HG02678 (cell line): ENCODE data around the gene RAB20.
"Not testable (repeated sequence)": the region's sequence is repeated elsewhere in the genome, so short reads cannot be mapped to it uniquely, and the experiment has no call there.

Source experiments
- ATAC-seq: cut with Tn5 transposase; IDR thresholded peaks from one replicate; pipeline ENCODE4 v1.9.1; 2021; ENCODE audit warnings: mild to moderate bottlenecking, moderate library complexity; ENCODE audit not compliant: unreplicated experiment

RAB20 gene

GRCh38 chr13:110512198-110512740 is 49.3 kb downstream of the RAB20 start:
- no peak for ATAC-seq

- ATAC-seq, result no peak
Observed at GRCh38 chr13:110511509-110512181, 49.9 kb downstream of the RAB20 start.

- no peak for ATAC-seq
Observed at GRCh38 chr13:110509971-110510786, 51.3 kb downstream of the RAB20 start.

GRCh38 chr13:110509478-110509926 is 52.0 kb downstream of the RAB20 start:
- ATAC-seq, result no peak

DNA sequence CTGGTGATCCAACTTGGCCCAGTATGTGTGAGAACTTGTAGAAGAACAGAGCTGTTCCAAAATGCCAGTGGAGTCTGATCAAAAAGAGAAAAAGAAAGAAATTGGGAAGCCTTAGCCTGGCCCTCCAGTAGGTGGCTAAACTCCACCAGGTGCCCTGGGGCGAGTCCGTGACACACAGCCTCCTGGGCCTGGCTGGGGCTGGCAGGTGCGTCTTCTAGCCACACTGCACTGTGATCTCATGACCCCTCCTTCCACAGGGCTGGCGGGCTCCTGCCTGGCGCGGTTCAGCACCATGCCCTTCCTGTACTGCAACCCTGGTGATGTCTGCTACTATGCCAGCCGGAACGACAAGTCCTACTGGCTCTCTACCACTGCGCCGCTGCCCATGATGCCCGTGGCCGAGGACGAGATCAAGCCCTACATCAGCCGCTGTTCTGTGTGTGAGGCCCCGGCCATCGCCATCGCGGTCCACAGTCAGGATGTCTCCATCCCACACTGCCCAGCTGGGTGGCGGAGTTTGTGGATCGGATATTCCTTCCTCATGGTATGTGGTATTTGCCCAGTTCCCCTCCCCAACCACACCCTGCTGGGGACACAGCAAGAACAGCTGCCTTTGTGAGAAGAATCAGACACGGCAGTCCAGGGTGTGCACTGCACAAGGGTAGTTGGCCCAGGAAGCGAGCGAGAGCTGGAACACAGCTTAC is 53.7 kb downstream of the RAB20 start:
- no peak for ATAC-seq

- ATAC-seq, result no peak
Observed at GRCh38 chr13:110506859-110507566, 54.5 kb downstream of the RAB20 start.

- ATAC-seq, result no peak
Observed at GRCh38 chr13:110506396-110506795, 55.1 kb downstream of the RAB20 start.

DNA sequence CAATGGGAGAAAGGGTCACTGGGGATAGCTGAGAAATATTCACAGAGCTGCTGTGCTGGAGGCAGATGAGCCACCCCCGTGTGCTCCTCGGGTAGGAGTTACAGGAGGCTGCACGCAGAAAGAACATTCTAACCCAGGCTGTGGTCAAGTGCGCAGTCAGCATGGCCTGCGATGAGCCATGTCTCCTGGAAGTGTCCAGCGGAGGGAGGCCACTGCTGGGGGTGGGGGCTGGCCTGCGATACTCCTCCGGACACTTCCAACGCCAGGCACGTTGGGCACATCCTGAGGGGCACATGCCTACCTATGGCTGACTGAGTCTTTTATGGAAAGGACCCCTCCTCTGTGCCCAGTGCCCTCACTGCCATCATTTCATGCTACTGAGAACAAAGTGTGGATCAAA is 55.9 kb downstream of the RAB20 start:
- ATAC-seq, result no peak

DNA sequence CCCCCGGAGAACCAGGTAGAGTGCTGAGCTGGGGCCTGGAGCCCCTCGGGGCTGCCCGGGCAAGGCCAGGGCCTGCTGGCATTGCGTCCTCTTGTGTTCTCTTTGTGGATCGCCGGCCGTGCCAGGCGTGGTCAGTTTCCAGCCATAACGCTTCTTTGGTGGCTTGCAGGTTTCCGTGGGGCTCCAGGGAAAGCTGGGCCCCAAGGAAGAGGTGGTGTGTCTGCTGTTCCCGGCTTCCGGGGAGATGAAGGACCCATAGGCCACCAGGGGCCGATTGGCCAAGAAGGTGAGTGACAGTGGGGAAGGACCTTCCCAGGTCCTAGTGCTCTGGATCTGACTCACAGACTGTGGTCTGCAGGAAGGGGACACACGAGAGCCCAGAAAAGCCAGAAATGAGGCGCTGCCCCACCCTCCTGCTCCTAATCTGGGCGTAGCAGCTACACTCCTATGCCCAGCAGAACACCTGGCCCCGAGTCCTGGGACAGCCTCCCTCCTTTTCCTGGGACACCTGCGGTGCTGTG is 57.5 kb downstream of the RAB20 start:
- ATAC-seq, result no peak

DNA sequence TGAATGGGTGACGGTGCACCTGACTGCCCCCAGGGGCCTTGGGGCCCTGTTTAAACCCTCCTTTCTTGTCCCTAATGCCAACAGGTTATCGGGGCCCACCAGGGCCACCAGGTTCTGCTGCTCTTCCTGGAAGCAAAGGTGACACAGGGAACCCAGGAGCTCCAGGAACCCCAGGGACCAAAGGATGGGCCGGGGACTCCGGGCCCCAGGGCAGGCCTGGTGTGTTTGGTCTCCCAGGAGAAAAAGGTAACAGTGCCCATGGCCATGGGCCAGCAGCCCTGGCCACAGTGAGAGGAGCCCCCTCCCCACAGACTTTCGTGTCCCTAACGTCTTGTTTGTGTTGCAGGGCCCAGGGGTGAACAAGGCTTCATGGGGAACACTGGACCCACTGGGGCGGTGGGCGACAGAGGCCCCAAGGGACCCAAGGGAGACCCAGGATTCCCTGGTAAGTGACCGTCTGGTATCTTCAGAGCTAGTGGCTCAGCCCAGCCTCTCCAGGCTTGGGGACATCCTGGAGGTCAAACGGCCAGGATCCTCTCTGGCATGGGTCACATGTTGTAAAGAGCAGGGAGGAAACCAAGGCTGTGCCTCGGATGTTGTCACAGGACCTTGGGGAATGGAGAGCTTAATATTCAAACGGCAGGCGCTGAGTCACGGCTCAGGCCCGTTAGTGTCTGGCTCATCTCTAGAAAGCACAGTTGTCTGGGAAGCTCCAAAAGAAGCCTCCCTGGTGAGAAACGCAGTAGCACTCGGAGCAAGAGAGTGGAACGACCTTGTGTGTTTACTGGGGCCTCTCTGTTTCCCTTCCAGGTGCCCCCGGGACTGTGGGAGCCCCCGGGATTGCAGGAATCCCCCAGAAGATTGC is 58.3 kb downstream of the RAB20 start:
- no peak for ATAC-seq

- ATAC-seq, result no peak
Observed at GRCh38 chr13:110501188-110501587, 60.3 kb downstream of the RAB20 start.

DNA sequence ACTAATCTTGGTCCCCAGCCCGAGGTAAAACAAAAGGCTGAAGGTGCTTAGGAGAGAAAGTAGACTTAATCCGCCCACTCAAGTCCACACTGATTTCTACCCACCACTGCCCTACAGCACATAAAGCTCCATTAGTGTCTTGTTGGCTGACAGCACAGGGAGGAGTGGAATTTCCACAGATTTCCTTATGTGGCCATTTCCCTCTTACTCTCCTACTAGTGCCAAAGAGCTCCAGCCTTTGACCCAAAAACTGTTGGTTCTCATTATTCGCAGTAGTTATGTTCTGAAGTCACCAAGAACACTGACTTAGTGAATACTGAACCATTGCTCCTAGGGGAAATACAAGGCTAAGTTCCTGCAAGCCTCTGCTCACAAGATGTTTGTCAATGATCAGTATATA is 61.2 kb downstream of the RAB20 start:
- ATAC-seq, result no peak

DNA sequence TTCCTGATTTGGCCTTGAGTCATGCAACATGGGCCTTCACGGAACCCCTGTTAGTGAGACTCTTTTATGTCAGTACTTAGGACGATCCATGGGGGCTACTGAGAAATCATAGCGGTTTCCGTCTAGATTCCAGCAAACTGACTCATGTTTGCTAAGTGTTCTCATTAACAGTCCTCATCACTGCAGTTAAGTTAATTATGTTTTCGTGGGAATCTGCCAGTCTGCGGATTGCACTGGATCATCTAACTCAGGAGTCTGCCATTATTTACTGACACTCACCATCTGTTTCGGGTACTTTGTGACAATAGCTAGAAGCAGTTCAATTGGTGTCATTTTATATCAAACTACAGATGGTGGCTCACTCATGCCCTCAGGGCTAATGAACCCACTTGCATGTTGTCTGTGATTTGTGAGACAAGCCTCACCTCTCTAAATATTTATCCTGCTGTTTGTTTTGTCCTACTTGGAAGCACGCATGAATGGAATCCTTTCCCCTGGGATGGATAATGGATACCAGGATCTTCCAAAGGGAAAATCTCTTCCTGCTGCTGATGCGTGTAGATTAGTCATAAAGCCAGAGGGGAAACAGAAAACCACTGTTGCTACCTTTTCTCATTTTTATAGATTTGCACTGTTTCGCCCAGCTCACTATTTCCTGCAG is 61.8 kb downstream of the RAB20 start:
- no peak for ATAC-seq

- ATAC-seq, result no peak
Observed at GRCh38 chr13:110498765-110499164, 62.8 kb downstream of the RAB20 start.

- ATAC-seq, result no peak
Observed at GRCh38 chr13:110498327-110498726, 63.2 kb downstream of the RAB20 start.

- not testable (repeated sequence) for ATAC-seq
Observed at GRCh38 chr13:110497896-110498295, 63.6 kb downstream of the RAB20 start.

- ATAC-seq, result no peak
Observed at GRCh38 chr13:110497003-110497402, 64.5 kb downstream of the RAB20 start.

GRCh38 chr13:110496281-110496680 is 65.2 kb downstream of the RAB20 start:
- ATAC-seq, result no peak

GRCh38 chr13:110495881-110496280 is 65.6 kb downstream of the RAB20 start:
- no peak for ATAC-seq
